DMS153 treated with DMSO at 0.1 percent for 48 hours (cell line): Measurements from ENCODE around the gene ARHGAP10.

ENCODE experiments used
- DNase-seq: peaks from one replicate; lab custom pipeline; 2025; ENCODE audit not compliant: unreplicated experiment; lab: John Stamatoyannopoulos, UW

ARHGAP10 gene

DNA sequence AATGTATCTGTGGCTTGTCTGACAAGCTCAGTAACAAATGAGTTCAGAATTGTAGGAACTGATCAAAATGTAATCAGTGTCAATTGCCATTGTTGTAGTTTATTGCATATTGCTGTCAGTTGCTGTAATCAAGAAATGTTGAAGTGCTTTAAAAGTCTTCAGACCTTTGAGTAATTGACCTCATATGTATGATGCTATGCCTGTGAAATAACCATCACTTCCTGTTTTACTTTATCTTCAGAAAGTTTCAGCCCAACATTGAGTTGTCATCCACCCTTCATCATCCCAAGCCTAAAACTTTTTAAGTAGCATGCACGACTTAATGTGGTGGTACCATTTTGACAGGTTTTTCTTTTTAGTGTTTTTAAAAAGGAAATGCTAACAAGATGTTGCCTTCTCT lies 212.4 kb downstream of the ARHGAP10 start:
- no peak for DNase-seq

DNA sequence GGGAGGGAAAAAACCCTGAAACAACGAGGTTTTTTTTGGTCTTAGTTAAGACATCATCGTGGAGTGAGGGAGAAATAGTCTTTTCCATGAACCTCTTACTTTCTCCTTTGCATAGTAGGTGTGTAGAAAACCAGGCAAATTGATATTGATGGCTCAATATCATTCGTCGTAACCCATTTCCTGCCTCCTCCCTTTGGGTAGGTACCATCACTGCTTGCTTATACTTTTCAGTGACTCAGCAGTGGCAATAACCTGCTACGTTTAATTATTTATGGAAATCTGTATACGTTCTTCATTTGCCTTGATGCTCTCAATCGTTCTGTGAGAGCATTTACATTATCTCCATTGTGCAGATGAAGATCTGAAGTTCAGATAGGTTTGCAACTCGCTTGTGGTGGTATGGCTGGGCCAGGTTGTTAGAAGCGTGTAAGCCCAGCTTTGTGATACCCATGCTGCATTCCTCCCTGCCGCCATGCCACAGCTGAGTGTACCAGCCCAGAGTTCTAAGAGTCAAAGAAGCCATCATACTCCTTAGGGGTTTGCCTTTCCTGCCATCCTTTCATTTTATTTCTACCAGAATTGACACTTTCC lies 212.9 kb downstream of the ARHGAP10 start:
- DNase-seq, result no peak

DNA sequence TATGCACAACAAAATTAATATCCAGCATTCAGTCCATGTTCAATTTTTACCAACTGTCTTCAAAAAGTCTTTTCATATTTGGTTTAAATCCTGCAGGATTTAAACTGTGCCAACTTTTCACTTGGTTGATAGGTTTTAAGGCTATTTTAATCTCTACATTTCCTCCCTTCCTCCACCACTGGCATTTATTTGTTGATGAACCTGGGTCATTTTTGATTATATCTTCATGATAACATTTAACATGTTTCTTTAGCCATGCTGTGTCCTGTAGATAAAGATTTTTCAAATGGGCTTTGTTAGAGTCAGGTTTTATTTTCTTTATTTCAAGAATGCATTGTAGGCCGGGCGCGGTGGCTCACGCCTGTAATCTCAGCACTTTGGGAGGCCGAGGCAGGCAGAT lies 216.4 kb downstream of the ARHGAP10 start:
- no peak for DNase-seq

- no peak for DNase-seq
Measured at GRCh38 chr4:147950261-147950660, 218.4 kb downstream of the ARHGAP10 start.

- DNase-seq, result no peak
Measured at GRCh38 chr4:147950841-147951240, 219.0 kb downstream of the ARHGAP10 start.

DNA sequence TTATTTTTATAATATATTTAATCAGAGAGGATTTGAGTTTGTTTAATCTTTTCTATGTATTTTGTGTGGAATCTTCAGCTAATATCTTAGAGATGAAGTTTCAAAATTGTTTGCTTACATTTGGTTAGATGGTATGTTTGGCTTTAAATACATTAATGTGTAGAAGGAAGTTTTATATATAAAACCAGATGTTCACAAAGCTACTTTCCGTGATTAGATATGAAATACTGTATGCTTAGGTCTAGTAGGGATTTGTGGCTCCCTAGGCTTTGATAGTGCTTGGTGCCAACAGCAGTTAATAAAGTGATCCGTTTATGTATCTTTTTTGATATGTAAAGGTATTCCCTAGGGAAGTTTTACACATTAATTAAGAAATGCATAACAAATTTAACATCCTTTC lies 223.0 kb downstream of the ARHGAP10 start:
- DNase-seq, result no peak

- DNase-seq, result no peak
Measured at GRCh38 chr4:147955827-147956558, 224.1 kb downstream of the ARHGAP10 start.

DNA sequence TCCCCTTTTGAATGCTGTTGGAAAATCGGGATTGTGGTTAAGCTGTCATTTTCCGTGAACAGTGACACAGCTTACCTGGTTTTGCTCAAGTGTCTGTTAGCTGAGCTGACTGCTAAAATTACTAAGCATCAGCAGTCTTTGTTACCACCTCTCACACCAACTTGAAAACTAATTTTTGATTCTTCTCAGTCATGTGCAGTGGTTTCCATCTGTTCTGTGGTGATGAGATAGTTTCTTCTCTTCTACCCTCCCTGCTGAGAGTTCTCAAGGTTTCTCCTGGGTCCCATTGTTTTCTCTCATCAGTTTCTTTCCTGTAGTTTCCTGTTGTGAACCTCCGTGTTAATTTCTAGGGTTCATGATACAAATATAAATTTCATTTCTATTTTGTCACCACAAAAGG lies 225.6 kb downstream of the ARHGAP10 start:
- DNase-seq, result no peak

DNA sequence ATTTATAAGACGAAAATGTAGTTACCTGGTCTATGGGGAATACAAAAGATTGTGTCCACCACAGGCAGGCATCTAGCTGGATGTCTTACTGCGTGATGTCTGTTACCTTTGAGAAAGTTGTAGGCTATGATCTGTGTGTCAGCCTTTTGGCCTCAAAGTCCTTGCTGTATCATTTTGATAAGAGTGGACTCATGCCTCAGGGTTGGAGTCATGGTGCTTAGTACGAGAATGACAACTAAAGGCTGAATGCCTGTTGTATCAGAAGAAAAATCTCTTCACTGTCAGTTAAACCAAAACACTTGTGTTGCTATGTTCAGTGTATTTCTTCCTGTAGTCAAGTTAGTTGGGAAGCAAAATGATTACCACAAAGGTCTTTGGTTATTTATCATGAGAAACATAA lies 226.2 kb downstream of the ARHGAP10 start:
- no peak for DNase-seq

- DNase-seq, result no peak
Measured at GRCh38 chr4:147958489-147959065, 226.7 kb downstream of the ARHGAP10 start.

DNA sequence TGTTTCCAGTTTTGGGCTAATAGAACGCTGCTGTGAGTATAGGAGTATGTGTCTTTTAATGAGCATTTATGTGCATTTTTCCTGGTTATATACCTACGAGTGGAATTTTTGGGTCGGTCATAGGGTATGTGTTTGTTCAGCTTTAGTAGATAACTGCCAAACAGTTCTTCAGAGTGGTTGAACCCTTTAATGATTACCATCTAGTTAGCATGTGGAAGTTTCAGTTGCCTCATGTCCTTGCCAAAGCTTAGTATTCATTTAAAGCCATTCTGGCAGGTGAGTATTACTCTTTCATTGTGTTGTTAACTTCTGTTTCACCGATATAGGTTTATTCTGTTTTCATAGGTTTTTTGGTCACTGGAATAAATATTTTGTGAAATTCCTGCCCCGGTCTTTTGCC lies 229.1 kb downstream of the ARHGAP10 start:
- DNase-seq, result no peak

GRCh38 chr4:147963839-147964238 lies 232.0 kb downstream of the ARHGAP10 start:
- DNase-seq, result no peak

DNA sequence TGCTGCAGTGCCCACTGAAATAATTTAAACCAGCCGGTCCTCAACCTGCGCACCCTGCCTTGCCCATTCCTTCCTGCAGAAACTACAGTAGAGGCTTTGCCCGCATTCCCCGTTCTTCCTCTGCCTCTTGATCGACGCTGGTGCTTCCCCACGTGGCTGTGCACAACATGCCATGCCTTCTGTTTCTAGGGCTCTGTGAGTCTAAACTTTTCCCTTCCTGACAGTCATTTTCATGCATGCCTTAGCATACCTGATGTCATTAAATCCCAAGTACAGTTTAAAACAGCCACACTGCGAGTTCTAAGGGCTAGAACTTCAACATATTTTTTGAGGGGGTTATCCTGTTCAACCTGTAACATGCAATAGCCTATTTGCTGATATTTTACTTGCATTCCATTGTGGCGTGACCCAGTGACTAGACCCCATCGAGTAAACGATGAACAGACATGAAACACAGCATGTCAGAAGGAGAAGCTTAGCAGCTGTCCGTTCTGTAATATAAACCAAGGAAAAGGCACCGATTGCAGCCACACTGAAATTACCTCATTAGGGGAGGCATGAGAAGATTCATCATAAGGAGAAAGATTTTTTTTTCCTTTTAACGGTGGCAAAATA lies 232.5 kb downstream of the ARHGAP10 start:
- DNase-seq, result no peak

GRCh38 chr4:147965056-147965455 lies 233.2 kb downstream of the ARHGAP10 start:
- no peak for DNase-seq

- DNase-seq, result no peak
Measured at GRCh38 chr4:147965873-147966272, 234.0 kb downstream of the ARHGAP10 start.

GRCh38 chr4:147968641-147969040 lies 236.8 kb downstream of the ARHGAP10 start:
- DNase-seq, result no peak

DNA sequence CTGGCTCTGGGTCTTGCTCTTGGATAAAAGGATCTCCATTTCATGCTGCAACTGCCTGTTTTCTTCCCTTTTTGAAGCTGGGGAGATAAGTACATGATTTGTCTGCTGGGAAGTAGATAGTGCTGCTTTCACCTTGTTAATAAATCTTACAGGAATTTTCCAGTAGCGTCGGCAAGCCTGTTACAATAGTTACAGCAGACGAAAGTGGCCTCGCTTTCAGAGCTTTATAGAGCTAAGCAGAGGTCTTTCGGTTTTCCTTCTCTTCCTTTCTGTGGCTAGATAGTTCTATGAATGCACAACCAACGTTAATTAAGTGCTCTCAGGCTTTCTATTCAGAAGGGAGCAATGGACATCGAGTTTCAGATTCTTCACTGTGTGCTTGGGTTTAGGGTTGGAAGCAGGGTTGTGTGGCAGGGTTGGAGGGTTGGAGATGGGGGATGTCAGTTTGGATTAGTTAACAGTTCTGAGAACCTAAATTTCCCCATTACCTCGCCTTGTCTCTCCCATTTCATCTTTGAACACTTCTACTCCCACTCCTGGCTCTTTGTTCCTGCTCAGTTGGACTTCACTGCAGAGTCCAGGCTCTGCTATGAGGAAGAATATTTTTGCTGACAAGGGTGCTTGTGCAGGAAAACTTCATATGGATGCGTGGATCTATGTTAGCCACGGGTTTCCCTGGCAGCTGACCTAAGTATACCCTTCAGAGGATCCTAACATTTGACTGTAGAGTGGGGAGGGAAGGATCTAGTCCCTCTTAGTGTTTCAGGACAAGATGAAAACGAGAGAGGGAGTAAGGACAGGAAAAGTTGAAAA lies 237.9 kb downstream of the ARHGAP10 start:
- no peak for DNase-seq

DNA sequence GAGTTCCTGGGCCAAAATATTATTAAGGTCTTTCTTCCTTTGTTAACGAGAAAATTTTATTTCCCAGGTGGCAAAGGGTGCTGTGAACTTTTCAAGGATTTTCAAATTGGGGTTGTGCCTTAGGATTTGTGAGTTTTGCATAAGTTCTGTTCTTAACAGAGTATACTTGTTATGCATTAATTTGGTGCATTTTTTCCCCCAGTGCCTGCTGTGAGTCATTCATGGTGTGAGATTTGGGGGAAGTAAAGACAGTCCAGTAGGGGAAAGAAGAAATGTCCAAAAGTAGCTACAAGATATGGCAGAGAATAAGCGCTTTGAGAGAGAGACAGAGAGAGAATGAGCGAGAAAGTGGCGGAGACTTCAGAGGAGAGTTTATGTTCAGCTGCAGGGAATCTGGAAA lies 239.2 kb downstream of the ARHGAP10 start:
- DNase-seq, result no peak

- no peak for DNase-seq
Measured at GRCh38 chr4:147975325-147975724, 243.4 kb downstream of the ARHGAP10 start.

DNA sequence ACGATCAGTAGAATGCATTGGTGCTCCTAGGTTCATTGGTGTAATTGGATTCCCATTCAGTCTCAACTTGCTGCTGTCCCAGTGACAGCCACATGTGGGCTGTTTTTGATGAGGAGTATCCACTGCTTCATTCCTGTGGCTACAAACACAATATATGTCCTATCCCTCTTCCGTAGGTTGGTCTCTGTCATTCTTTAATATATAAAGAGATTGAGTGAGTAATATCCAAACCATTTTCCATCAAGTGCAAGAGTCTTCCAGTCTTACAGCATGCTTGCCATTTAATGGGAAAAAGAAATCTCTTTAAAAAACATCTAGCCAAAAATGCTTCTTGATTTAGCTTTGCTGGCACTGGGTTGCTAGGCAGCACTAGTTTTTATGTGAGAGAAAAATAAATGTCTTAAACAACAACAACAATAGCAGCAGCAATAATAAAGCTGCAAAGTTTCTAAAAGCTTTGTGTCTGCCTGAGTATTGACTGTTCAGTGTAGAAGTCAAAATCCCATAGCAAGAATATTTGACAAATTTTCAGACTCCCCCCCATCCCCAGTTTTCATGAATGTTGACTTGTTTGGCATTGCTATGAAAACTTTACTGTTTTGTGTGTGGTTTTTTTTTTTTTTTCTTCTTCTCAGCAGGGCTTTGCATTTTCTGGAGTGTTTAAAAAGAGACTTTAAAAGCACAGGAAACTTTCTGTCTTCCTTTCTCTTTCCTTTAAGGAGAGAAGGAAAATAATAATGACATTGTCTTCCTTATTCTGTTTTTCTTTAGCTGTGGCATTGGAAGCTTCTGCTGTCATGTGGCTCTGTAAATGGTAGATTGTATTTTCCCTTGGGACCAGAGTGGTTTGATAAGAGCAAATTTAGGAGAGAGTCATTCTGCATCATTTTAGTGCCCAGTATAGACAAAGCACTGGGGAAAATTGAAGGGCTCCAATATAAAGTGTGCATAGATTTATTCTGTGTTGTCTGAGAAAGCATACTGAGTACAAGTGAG lies 244.3 kb downstream of the ARHGAP10 start:
- DNase-seq, result no peak
